ENCODE results near the gene WDR86.

DNA sequence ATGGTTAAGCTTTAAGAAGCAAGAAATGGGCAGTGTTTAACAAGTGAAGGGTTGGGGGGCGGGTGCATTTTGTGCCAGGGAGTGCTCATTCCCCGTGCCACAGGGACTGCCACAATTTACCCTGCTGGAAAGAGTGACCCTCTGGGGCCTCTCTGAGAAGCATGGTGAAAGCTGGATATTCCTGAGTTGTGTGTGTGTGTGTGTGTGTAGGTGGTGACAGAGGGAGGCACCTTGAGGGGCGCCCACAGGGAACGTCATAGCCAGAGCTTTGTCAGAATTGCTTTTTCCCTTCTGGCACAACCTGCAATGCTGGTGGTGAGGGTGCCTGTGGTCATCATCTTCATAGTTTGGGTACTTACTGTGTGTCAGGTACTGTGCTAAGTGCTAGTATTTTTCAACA is 2.5 kb upstream of the WDR86 start:
- TF ChIP-seq, protein P1, sequence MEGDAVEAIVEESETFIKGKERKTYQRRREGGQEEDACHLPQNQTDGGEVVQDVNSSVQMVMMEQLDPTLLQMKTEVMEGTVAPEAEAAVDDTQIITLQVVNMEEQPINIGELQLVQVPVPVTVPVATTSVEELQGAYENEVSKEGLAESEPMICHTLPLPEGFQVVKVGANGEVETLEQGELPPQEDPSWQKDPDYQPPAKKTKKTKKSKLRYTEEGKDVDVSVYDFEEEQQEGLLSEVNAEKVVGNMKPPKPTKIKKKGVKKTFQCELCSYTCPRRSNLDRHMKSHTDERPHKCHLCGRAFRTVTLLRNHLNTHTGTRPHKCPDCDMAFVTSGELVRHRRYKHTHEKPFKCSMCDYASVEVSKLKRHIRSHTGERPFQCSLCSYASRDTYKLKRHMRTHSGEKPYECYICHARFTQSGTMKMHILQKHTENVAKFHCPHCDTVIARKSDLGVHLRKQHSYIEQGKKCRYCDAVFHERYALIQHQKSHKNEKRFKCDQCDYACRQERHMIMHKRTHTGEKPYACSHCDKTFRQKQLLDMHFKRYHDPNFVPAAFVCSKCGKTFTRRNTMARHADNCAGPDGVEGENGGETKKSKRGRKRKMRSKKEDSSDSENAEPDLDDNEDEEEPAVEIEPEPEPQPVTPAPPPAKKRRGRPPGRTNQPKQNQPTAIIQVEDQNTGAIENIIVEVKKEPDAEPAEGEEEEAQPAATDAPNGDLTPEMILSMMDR (conservative IDR thresholded peaks at IDR 0.05) = no peak
- no peak for TF ChIP-seq ZFX (IDR thresholded peaks at IDR 0.05)
